Osteoblast (primary cell): ENCODE measurements around the gene FAU. TPM values are rescaled to one million over a fixed set of nuclear protein-coding genes. Genes with fewer than 3 reads are reported as not detected.

Experiments used
- DNase-seq: peaks from one replicate; pipeline ENCODE4 v3.0.0; 2011; ENCODE audit warnings: low spot score, mixed read lengths; ENCODE audit not compliant: insufficient read length; ENCODE audit errors: missing footprints
- H2AFZ ChIP-seq: 2 replicates; pipeline ENCODE4 v1.6.0; 2011; ENCODE audit warnings: mild to moderate bottlenecking, low read length
- H3K27ac ChIP-seq: 2 replicates; pipeline ENCODE4 v1.5.1; 2011; ENCODE audit warnings: mild to moderate bottlenecking, low read depth, low read length, moderate library complexity
- H3K27me3 ChIP-seq: 2 replicates; pipeline ENCODE4 v1.6.0; 2012; ENCODE audit warnings: mild to moderate bottlenecking, control low read depth, inconsistent platforms, low read length, moderate library complexity; ENCODE audit not compliant: insufficient read depth
- H3K36me3 ChIP-seq: 2 replicates; pipeline ENCODE4 v1.5.1; 2011; ENCODE audit warnings: mild to moderate bottlenecking, low read length, control low read depth, moderate library complexity; ENCODE audit not compliant: insufficient read depth
- H3K4me1 ChIP-seq: 2 replicates; pipeline ENCODE4 v1.5.1; 2011; ENCODE audit warnings: mild to moderate bottlenecking, low read length, control low read depth, moderate library complexity; ENCODE audit not compliant: insufficient read depth
- H3K4me2 ChIP-seq: 2 replicates; pipeline ENCODE4 v1.6.0; 2011; ENCODE audit warnings: mild to moderate bottlenecking, low read length; ENCODE audit not compliant: insufficient read depth
- H3K4me3 ChIP-seq: fragments of 200-600 bp; sonication (generic); 3 replicates; pipeline ENCODE4 v1.5.1; 2012; ENCODE audit warnings: mild to moderate bottlenecking, low read length, inconsistent platforms; ENCODE audit not compliant: insufficient read depth
- H3K79me2 ChIP-seq: 2 replicates; pipeline ENCODE4 v1.6.0; 2012; ENCODE audit warnings: mild to moderate bottlenecking, low read length, control low read depth, inconsistent platforms; ENCODE audit not compliant: insufficient read depth
- H3K9me3 ChIP-seq: 2 replicates; pipeline ENCODE4 v1.5.1; 2011; ENCODE audit warnings: low read depth, low read length, control low read depth
- H4K20me1 ChIP-seq: 2 replicates; pipeline ENCODE4 v1.6.0; 2012; ENCODE audit warnings: mild to moderate bottlenecking, low read length, control low read depth; ENCODE audit not compliant: insufficient read depth
- CTCF ChIP-seq: IDR thresholded peaks from 2 replicates; pipeline ENCODE4 v1.5.1; 2011; ENCODE audit warnings: mild to moderate bottlenecking, low read depth, low read length, moderate library complexity; ENCODE audit errors: extremely low read depth
- total RNA-seq: library from RNA; depleted of rRNA; stranded (reverse); fragments of >200 nt; gene quantifications from 2 replicates; pipeline ENCODE4 v1.2.3, GENCODE V29; 2012

The FAU gene
- total RNA-seq, 1 donor = 118 TPM

- Histone ChIP-seq H3K36me3 (peaks cover 70% of the 10 kb centered on the region), H4K20me1 (peaks cover 20% of the 10 kb centered on the region), H3K4me2 (no peak overlapping the region), H2AFZ (no peak overlapping the region), H3K9me3 (no peaks in the 10 kb centered on the region), H3K27ac (no peak overlapping the region), H3K4me3 (no peak overlapping the region), H3K4me1 (peaks cover 5% of the 10 kb centered on the region), H3K27me3 (no peaks in the 10 kb centered on the region), H3K79me2 (peaks cover 45% of the 10 kb centered on the region)
- TF ChIP-seq CTCF = no peak
- peak; percentile 72 for DNase-seq
Measured at GRCh38 chr11:65126624-65127274, 4.8 kb upstream of the FAU start.

GRCh38 chr11:65125197-65126056 is 3.5 kb upstream of the FAU start:
- Histone ChIP-seq H3K4me2 (no peak overlapping the region), H3K79me2 (peaks cover 47% of the 10 kb centered on the region), H3K36me3 (peaks cover 68% of the 10 kb centered on the region), H4K20me1 (peaks cover 10% of the 10 kb centered on the region), H3K4me3 (no peak overlapping the region), H3K9me3 (no peaks in the 10 kb centered on the region), H3K4me1 (peaks cover 13% of the 10 kb centered on the region), H3K27me3 (no peaks in the 10 kb centered on the region), H2AFZ (no peak overlapping the region), H3K27ac (no peak overlapping the region)
- TF ChIP-seq CTCF = no peak
- peak; percentile 65 for DNase-seq

- no peak overlapping the region for H3K27ac ChIP-seq
- peak; percentile 72 for DNase-seq
- no peak for TF ChIP-seq CTCF
- H3K4me1 ChIP-seq = peaks cover 13% of the 10 kb centered on the region
- no peak overlapping the region for H3K4me2 ChIP-seq
- H2AFZ ChIP-seq = no peak overlapping the region
- peaks cover 70% of the 10 kb centered on the region for H3K36me3 ChIP-seq
- H3K4me3 ChIP-seq = no peak overlapping the region
- peaks cover 50% of the 10 kb centered on the region for H3K79me2 ChIP-seq
- no peaks in the 10 kb centered on the region for H3K27me3 ChIP-seq
- peaks cover 10% of the 10 kb centered on the region for H4K20me1 ChIP-seq
- no peaks in the 10 kb centered on the region for H3K9me3 ChIP-seq
Measured at GRCh38 chr11:65124480-65125196, 2.7 kb upstream of the FAU start.
